Stomach (tissue), 9 donors: ENCODE results near the gene BLTP1. TPM values are rescaled to one million over a fixed set of nuclear protein-coding genes. Genes with fewer than 3 reads are reported as not detected.

Experiments used
- DNase-seq, 2 donors: peaks; one replicate each; pipeline versions ENCODE4 v3.0.0 to v3.0.0-alpha.2; 2013 to 2019
- H3K27ac ChIP-seq, 5 donors: fragments of 200-600 bp in 4 of 5; sonication (generic) in 4 of 5; one replicate each; pipeline ENCODE4 v1.5.1; 2013 to 2019; ENCODE audit warnings: mild to moderate bottlenecking in 1 of 5, moderate library complexity in 1 of 5
- H3K27me3 ChIP-seq, 3 donors: fragments of 200-600 bp; sonication (generic); one replicate each; pipeline ENCODE4 v1.5.1; 2017 to 2019; ENCODE audit warnings: mixed run types in 1 of 3
- H3K36me3 ChIP-seq, 4 donors: fragments of 200-600 bp; sonication (generic); 1 replicate in 3 of 4; 2 replicates in 1 of 4; pipeline ENCODE4 v1.5.1; 2016 to 2019
- H3K4me1 ChIP-seq, 4 donors: fragments of 200-600 bp; sonication (generic); one replicate each; pipeline ENCODE4 v1.5.1; 2016 to 2019
- H3K4me3 ChIP-seq, 4 donors: fragments of 200-600 bp; sonication (generic) in 3 of 4; one replicate each; pipeline ENCODE4 v1.5.1; 2016 to 2019; ENCODE audit warnings: mild to moderate bottlenecking in 1 of 4
- H3K9me3 ChIP-seq, 4 donors: fragments of 200-600 bp; sonication (generic); one replicate each; pipeline ENCODE4 v1.5.1; 2016 to 2019
- EP300 ChIP-seq: sonication (generic); formaldehyde crosslinking; IDR thresholded peaks from one replicate; pipeline ENCODE4 v1.6.1; 2017; ENCODE audit warnings: antibody characterized with exemption
- POLR2A ChIP-seq, 4 donors: fragments of 450-650 bp; IDR thresholded peaks; one replicate each; pipeline ENCODE4 v1.6.1; 2016; ENCODE audit warnings: antibody characterized with exemption in 4 of 4, control low read depth in 2 of 4, mild to moderate bottlenecking in 1 of 4, moderate library complexity in 1 of 4
- POLR2AphosphoS5 ChIP-seq, 3 donors: sonication (generic); formaldehyde crosslinking; IDR thresholded peaks; one replicate each; pipeline ENCODE4 v1.6.1; 2016; ENCODE audit warnings: antibody characterized with exemption in 3 of 3
- WGBS, 5 donors: extraction: QIAGEN DNeasy Blood & Tissue Kit in 3 of 5; methylation state at CpG; one replicate each; pipeline versions ENCODE4 v1.1.5 to v1.1.7; 2013 to 2018; 5-methylcytosine and 5-hydroxymethylcytosine counted together
- intact Hi-C: fragments of 100-400 bp; cut with DNase I; formaldehyde crosslinking; loops from one replicate; pipeline ENCODE4 v1.15.1; 2023; ENCODE audit warnings: low total_unique reads
- polyA plus RNA-seq, 3 donors: library from polyadenylated mRNA; stranded (reverse); fragments of 200-250 nt; gene quantifications; one replicate each; pipeline ENCODE4 v1.2.3, GENCODE V29; 2013
- total RNA-seq, 5 donors: library from RNA; depleted of rRNA; stranded (reverse); fragments of >200 nt; gene quantifications; one replicate each; pipeline versions ENCODE4 v1.1.0 to v1.2.3, GENCODE V29; 2014 to 2016
- TF ChIP-seq, protein P1 (sequence below), 7 experiments: fragments of 450-650 bp in 4 of 7; fragments of 200-600 bp in 3 of 7; sonication (generic) in 3 of 7; IDR thresholded peaks; one replicate each; pipeline ENCODE4 v1.5.1; 2016 to 2019; ENCODE audit warnings: antibody characterized with exemption in 7 of 7, control low read depth in 2 of 7, mild to moderate bottlenecking in 1 of 7
- donor health status: healthy with polysubstance abuse.
- donor health status: Bipolar disorder and iron deficiency.
- donor health status: healthy.

The BLTP1 gene
- total and polyA plus RNA-seq, 8 donors, result 3.0 to 176 (median 75.1) TPM

DNA sequence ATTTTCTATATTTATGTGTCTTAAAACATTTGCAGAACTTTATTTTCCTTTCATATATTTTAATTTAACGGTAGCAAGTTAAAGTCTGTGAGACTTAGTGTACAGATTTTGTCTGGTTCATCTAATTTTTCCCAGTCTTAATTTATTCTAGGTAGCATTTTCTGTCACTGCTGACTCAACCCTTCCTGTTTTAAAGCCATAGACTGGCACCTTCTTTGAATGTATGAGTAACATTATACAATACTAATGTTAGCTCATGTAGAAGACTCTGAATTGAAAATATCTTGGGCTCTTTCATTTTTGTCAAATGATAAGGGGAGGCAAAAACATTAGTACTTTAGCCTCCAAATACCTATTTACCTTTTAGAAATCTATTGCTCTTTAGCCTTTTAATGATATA lies 43.6 kb downstream of the BLTP1 start:
- 91 to 97% (median 92%) methylated on average over 1 of the region's 1 CpG for WGBS, 5 donors
- intact Hi-C loops, result no loop called here

More for the DNA sequence above, 43.6 kb downstream of the BLTP1 start:
- TF ChIP-seq POLR2A (IDR thresholded peaks at IDR 0.05) (no peak), EP300 (no peak), POLR2AphosphoS5 (IDR thresholded peaks at IDR 0.05) (no peak)
- TF ChIP-seq, protein P1, sequence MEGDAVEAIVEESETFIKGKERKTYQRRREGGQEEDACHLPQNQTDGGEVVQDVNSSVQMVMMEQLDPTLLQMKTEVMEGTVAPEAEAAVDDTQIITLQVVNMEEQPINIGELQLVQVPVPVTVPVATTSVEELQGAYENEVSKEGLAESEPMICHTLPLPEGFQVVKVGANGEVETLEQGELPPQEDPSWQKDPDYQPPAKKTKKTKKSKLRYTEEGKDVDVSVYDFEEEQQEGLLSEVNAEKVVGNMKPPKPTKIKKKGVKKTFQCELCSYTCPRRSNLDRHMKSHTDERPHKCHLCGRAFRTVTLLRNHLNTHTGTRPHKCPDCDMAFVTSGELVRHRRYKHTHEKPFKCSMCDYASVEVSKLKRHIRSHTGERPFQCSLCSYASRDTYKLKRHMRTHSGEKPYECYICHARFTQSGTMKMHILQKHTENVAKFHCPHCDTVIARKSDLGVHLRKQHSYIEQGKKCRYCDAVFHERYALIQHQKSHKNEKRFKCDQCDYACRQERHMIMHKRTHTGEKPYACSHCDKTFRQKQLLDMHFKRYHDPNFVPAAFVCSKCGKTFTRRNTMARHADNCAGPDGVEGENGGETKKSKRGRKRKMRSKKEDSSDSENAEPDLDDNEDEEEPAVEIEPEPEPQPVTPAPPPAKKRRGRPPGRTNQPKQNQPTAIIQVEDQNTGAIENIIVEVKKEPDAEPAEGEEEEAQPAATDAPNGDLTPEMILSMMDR (IDR thresholded peaks at IDR 0.05), result no peak
- DNase-seq, result no peak
- Histone ChIP-seq H3K9me3 (no peaks in the 10 kb centered on the region), H3K4me3 (no peak overlapping the region), H3K27me3 (no peaks in the 10 kb centered on the region), H3K4me1 (no peaks in the 10 kb centered on the region), H3K36me3 (peaks cover 11 to 80% (median 50%) of the 10 kb centered on the region in 4 donors), H3K27ac (no peak overlapping the region)

Other genes with a start within 250 kb of the BLTP1 start
- 1 to 10 TPM in 1 of 5 donors, under 1 TPM in 1, not detected in 3; 0.72 to 3.7 TPM for gene TRPC3, start 200.3 kb upstream of the BLTP1 start, total RNA-seq
- under 1 TPM in 2 of 3 donors, not detected in 1; 0.31 to 0.68 TPM for gene TRPC3, start 200.3 kb upstream of the BLTP1 start, polyA plus RNA-seq
- not detected for gene ADAD1, start 226.7 kb downstream of the BLTP1 start, total RNA-seq
- not detected for gene ADAD1, start 226.7 kb downstream of the BLTP1 start, polyA plus RNA-seq